HG02885 (cell line): Measurements from ENCODE around the gene MED27.

Experiments used
- ATAC-seq: cut with Tn5 transposase; IDR thresholded peaks from one replicate; pipeline ENCODE4 v1.9.1; 2021; ENCODE audit warnings: mild to moderate bottlenecking; ENCODE audit not compliant: unreplicated experiment, poor library complexity

MED27 gene

DNA sequence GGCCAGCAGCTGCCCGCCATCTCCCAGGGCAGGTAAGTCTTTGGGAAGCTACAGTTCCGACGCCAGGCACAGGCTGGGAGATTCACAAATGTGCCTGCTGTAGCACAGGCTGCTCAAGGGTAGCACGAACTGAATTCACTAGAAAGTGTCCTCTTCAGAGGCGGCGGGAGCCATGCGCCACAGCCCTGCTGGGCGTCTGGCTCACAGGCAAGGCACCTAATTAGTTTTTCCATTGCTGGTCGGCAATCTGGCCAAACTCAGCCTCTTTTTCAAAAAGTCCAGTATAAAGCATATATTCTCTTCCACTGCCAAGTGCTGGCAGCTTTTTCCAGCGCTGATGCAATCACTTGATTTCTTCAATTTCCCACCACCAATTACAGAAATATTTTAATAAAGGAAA lies 210.9 kb downstream of the MED27 start:
- no peak for ATAC-seq

- no peak for ATAC-seq
These were observed 212.0 kb downstream of the MED27 start for GRCh38 chr9:131867611-131868192.

- no peak for ATAC-seq
These were observed 214.0 kb downstream of the MED27 start for GRCh38 chr9:131865446-131866195.

DNA sequence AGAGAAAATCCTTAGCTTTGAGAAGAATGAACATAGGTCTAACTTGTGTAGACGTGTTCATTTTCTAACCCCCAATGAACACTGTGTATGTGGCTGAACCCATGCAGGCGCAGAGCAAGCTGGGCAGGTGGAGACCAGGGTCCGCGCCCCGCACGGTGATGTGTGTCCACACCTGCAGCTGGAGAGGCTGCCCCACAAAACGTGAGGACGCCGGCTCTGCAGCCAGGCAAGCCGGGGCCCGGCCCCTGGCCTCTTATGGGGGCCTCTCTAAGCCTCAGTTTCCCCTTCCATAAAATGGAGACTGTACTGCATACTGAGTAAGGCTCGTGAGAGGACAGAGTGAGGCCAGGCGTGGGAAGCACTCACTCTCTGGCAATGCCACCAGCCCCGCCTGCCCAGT lies 215.1 kb downstream of the MED27 start:
- no peak for ATAC-seq

DNA sequence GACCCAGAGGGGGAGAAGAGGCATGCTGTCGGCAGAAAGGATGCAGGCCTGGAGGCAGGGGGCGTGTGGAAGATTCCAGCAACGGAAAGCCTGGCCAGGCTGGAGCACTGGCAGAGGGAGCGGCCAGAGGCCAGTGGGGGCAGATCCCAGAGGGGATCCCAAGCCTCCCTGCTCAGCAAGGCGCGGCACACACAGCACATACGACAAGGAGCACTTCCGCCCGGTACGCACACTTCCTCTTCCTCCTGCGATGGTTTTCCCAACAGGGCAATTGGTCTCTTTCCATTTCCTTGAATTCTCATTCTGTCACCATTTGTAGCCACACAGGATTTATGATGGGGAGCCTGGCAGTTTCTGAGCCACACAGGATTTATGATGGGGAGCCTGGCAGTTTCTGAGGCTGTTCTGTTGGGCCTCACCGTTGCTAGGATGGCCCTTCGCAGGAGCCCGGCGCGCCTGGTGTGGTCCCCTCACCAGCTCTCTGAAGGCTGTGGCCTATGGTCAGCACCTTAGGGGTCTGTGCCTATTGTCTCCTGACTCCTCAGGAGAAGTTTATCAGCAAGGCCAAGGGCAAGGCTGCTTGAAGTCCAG lies 216.3 kb downstream of the MED27 start:
- ATAC-seq = no peak

GRCh38 chr9:131862261-131862660 lies 217.4 kb downstream of the MED27 start:
- ATAC-seq = no peak

DNA sequence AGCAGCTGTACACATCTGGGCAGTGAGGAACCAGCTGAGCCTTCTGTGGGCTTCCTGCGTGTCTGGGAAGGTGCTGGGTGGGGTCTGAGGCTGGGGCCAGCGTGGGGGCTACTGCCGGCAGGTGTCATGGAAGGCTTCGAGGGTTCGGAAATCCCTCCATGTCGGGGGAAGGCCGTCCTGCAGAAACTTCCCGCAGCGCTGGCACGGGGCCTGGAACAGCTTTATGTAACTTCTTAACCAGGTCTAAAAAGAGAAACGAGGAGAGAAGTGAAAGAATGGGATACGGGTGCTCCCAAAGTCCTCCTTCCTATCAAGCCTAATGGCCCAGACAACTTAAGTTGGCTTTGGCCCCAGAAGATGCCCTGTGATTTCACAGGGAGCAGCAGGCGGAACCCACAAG lies 219.2 kb downstream of the MED27 start:
- ATAC-seq = no peak

DNA sequence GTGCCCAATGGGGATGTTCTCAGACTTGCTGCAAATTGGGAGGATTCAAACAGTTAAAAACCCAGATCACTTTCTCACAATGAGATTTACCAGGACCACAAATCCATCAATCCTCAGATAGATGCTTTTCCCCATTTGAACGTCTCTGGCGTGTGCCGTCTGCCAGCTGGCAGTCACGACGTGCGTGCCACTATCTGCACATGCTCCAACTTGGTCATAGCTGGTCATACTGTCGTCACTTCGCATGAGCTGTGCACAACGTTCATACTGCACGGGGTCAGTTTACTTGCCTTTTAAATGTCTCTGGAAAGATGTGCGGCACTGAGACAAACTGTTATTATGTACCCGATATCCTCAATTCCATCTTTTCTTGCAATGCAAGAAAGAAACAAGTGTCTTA lies 221.5 kb downstream of the MED27 start:
- ATAC-seq = no peak

- no peak for ATAC-seq
These were observed 223.6 kb downstream of the MED27 start for GRCh38 chr9:131856105-131856504.

DNA sequence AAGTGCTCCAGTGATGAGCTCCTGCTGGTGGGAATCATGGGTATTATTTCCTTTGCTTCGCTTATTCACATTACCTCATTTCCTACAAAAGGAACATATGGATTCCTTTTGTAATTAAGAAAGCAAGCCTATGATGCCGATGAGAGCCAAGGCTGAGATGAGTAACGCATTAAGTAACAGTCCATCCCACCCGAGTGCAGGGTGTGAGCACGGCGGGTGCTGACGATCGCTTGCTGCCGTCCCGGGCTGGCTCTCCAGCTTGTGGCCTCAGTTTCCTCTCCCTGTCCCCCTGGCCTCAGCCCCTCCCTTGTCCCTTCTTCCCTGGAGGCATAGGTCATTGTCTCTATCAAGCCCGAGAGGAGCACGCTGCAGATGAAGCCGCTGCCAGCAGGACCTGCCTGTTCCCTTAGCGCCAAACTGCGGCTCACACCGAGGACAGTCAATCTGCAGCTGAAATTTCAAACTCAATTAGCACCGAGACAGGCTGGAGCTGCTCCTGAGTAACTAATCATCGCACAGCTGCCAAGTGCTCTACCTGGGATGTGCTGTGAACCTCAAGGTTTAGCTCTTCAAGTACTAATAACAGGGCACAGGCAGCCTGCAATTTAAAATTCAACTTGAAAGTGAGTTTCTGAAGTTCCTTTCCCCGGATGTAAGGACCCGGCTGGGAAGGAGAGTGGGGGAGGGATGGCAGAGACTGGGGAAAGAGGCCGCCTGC lies 224.6 kb downstream of the MED27 start:
- ATAC-seq = no peak

GRCh38 chr9:131854334-131854733 lies 225.3 kb downstream of the MED27 start:
- ATAC-seq = no peak

- ATAC-seq = no peak
These were observed 226.2 kb downstream of the MED27 start for GRCh38 chr9:131853434-131853833.

GRCh38 chr9:131851414-131851813 lies 228.3 kb downstream of the MED27 start:
- no peak for ATAC-seq

- no peak for ATAC-seq
These were observed 230.3 kb downstream of the MED27 start for GRCh38 chr9:131849391-131849790.

DNA sequence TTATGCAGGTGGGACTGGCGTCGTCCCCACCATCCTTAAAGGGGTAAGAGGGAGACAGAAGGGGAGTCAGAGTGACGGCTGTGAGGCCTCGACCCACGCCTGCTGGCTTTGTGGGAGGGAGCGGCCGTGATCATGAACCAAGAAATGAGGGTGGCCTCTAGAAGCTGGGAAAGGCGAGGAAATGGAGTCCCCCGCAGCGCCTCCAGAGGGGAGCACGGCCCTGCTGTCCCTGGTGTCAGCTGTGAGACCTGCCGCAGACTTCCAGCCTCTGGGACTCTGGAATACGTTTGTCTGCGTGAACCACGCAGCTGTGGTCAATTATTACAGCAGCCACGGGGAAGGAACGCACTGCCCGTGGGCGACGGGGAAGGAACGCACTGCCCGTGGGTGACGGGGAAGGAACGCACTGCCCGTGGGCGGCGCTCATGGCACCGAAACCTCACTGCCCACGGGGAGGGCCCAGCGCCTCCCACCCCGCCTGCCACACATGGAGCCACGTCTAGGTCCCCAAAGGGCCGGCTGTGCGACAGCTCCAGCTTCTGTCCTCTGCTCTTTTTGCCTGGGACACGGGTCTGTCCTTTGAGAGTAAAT lies 231.0 kb downstream of the MED27 start:
- no peak for ATAC-seq

GRCh38 chr9:131847665-131848354 lies 231.9 kb downstream of the MED27 start:
- no peak for ATAC-seq

DNA sequence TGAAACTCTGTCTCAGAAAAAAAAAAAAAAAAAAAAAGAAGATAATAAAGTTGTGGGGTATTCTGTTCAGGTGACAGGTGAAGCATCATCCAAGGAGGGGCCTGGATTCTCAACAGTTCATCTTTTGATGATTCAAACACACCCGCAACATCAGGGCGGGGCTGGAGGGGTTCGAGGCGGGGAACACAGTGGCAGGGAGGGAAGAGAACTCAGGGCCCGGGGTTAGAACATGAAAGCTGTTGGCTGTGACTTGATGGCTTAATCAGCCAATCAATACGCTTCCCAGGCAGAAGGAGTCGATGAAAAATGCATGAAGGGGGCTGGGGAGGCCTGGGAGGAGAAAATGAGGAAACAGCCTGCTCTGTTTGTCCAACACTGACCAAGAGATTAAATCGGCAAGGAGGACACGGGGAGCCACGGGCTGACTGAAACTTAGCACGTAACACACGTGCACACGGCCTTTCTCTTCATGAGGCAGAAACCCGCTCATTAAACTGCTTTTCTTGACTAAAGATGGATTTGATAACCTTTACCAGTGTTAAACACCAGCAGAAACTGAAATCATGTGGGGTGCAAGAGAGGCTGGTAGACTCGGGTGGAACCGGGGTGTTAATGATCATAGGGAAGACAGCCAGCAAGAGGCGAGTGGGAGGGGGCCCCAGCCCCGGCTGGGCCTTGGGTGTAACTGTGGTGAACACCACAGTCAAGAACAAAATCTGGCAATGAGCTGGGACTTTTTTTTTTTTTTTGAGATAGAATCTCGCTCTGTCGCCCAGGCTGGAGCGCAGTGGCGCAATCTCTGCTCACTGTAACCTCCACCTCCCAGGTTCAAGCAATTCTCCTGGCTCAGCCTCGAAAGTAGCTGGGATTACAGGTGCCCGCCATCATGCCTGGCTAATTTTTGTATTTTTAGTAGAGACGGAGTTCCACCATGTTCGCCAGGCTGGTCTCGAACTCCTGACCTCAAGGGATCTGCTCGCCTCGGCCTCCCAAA lies 234.1 kb downstream of the MED27 start:
- no peak for ATAC-seq

GRCh38 chr9:131844745-131845118 lies 234.9 kb downstream of the MED27 start:
- no peak for ATAC-seq
